ENCODE data around the gene PLCL1.

DNA sequence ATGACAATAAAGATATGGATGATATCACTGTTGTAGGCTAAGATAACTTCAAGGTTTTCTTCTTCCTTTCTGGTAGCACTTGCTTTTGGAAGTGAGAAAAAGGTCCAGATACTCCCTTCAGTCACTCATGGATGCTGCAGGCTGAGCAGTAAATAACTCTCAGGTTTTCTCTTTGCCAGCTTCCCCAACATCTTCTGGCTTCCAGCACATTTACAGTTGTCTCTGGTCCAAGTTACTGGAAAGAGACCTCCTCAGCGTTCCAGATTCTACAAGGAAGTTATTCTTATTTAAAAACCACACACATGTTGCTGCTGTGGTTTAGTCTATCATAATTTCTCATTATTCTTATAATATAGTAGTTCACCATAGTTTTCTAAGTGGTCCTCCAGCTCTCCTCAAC, 383.4 kb downstream of the PLCL1 start:
- TF ChIP-seq, protein P1, sequence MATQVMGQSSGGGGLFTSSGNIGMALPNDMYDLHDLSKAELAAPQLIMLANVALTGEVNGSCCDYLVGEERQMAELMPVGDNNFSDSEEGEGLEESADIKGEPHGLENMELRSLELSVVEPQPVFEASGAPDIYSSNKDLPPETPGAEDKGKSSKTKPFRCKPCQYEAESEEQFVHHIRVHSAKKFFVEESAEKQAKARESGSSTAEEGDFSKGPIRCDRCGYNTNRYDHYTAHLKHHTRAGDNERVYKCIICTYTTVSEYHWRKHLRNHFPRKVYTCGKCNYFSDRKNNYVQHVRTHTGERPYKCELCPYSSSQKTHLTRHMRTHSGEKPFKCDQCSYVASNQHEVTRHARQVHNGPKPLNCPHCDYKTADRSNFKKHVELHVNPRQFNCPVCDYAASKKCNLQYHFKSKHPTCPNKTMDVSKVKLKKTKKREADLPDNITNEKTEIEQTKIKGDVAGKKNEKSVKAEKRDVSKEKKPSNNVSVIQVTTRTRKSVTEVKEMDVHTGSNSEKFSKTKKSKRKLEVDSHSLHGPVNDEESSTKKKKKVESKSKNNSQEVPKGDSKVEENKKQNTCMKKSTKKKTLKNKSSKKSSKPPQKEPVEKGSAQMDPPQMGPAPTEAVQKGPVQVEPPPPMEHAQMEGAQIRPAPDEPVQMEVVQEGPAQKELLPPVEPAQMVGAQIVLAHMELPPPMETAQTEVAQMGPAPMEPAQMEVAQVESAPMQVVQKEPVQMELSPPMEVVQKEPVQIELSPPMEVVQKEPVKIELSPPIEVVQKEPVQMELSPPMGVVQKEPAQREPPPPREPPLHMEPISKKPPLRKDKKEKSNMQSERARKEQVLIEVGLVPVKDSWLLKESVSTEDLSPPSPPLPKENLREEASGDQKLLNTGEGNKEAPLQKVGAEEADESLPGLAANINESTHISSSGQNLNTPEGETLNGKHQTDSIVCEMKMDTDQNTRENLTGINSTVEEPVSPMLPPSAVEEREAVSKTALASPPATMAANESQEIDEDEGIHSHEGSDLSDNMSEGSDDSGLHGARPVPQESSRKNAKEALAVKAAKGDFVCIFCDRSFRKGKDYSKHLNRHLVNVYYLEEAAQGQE (IDR thresholded peaks at IDR 0.05; ENCODE audit: insufficient replicate concordance, low read depth): no peak
- no peak for TF ChIP-seq CTCF (IDR thresholded peaks at IDR 0.05; ENCODE audit: insufficient read depth, low read length)
- no peak for TF ChIP-seq POLR2AphosphoS5 (IDR thresholded peaks at IDR 0.05; ENCODE audit: low read depth)

Data from HL-60 (cell line).